Activated T-helper 2 cell treated with anti-CD3 and anti-CD28 coated beads, Interferon-gamma antibody, Interleukin-2, Interleukin-4, amounts not matched to agents 10 μg/mL and 5 μg/mL and 100 μg/mL, durations not matched to agents 14 hours and 24 hours and 36 hours (primary cell): Measurements from ENCODE around the gene PRAMEF13. TPM values are rescaled to one million over a fixed set of nuclear protein-coding genes. Genes with fewer than 3 reads are reported as not detected.
A peak's percentile ranks its signal among the peaks of the same experiment; 100 is the strongest.
"Not testable (repeated sequence)": the region's sequence is repeated elsewhere in the genome, so short reads cannot be mapped to it uniquely, and the experiment has no call there.

Source experiments
- DNase-seq: peaks from one replicate; pipeline ENCODE4 v3.0.0; 2021; ENCODE audit warnings: low spot score
- H3K27ac Mint-ChIP-seq: one replicate; pipeline ENCODE4 v1.8.0; 2021; ENCODE audit warnings: mixed read lengths
- H3K27me3 Mint-ChIP-seq: one replicate; pipeline ENCODE4 v1.8.0; 2021; ENCODE audit warnings: low read depth, mixed read lengths
- H3K36me3 Mint-ChIP-seq: one replicate; pipeline ENCODE4 v1.8.0; 2021; ENCODE audit warnings: low read depth, mixed read lengths
- H3K4me1 Mint-ChIP-seq: one replicate; pipeline ENCODE4 v1.8.0; 2021; ENCODE audit warnings: low read depth, mixed read lengths
- H3K4me3 Mint-ChIP-seq: one replicate; pipeline ENCODE4 v1.8.0; 2021; ENCODE audit warnings: low read depth, mild to moderate bottlenecking, moderate library complexity, mixed read lengths
- H3K9me3 Mint-ChIP-seq: one replicate; pipeline ENCODE4 v1.8.0; 2021; ENCODE audit warnings: mixed read lengths
- intact Hi-C: fragments of 100-400 bp; cut with micrococcal nuclease; formaldehyde crosslinking; loops from one replicate; pipeline ENCODE4 v1.15.1; 2023
- total RNA-seq: library from RNA; stranded (reverse); gene quantifications from 2 replicates; pipeline ENCODE4 v1.2.3, GENCODE V29; 2022

PRAMEF13 gene
- total RNA-seq, 1 donor from 2014 or later = not detected

DNA sequence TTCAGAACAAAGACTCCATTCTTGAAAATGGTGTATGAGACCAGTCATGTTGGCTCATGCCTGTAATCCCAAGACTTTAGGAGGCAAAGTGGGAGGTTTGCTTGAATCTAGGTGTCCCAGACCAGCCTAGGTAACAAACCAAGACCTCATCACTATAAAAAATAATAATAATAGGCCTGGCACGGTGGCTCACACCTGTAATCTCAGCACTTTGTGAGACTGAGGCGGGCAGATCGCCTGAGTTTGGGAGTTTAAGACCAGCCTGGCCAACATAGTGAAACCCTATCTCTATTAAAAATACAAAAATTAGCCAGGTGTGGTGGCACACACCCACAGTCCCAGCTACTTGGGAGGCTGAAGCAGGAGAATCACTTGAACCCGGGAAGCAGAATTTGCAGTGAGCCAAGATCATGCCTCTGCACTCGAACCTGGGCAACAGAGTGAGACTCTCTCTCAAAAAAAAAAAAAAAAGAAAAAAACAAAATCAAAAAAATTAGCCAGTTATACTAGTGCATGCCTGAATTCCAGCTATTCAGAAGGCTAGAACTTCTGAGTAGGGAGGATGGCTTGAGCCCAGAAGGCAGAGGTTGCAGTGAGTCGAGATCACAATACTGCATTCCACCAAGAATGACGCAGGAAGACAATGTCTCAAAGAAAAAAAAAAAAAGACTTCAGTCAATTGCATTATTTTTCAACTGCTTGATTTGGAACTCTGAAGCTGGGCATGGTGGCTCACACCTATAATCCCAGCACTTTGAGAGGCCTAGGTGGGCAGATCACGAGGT lies 26.3 kb upstream of the PRAMEF13 start:
- intact Hi-C loops, H3K27ac Mint-ChIP-seq, H3K4me3 Mint-ChIP-seq, H3K4me1 Mint-ChIP-seq, H3K9me3 Mint-ChIP-seq, H3K36me3 Mint-ChIP-seq, H3K27me3 Mint-ChIP-seq: not testable (repeated sequence)
- DNase-seq = peak; percentile 4

DNA sequence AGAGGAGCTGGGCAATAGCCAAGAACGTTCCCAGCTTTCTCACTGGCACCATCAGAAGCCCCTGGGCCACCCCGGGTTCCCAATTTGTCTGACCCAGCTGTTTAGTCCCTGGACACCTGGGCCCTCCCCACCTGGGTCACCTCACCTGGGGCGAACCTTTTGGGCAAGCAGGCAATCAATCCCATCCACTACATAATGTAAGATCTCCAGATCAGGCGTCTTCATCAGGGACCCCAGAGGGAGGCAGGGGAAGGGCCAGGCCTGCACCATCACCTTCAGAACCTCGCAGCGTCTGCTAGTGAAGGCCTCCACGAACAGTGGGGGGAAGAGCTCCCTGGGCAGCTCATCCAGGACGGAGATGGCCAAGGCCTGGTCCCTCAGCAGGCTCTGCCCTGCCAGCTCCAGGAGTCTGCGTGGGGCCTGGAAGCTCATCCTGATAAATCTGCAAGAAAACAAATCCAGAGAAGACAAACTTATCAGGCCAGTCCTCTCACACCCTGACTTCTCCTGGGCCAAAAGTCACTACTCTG lies 24.5 kb upstream of the PRAMEF13 start, which contains the start of gene PRAMEF18:
PRAMEF18 (minus strand) TSS at position 480 of the 530 bp plus-strand sequence; CDS start at position 432, 48 bp downstream.
- not testable (repeated sequence) for H3K9me3 Mint-ChIP-seq, H3K27me3 Mint-ChIP-seq

DNA sequence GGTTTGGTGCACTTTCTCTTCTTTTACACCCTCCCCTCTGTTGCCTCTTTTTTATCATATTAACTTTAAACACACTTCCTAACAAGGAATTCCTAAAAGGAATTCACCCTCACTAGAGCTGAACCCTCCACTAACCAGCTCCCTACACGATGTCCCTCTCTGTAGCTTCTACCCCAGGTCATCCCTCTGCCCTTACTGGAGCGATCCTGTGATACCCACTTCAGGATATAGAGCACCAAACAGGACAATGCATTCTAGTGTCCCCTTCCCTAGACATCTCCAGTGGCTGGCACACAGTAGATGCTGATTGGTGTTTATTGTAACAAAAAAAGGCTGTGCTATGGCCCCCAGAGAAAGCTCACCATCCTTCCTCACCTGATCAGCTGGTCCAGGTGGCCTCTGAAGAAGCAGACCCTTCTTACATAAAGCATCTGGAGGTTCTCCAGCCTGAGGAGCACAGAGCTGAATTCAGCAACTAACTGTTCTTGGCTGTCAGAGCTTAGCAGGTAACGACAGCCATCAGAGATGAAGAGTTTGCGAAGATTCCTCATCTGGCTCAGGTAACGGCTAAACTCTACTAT lies 23.4 kb upstream of the PRAMEF13 start:
- H3K36me3 Mint-ChIP-seq = no peaks in the 10 kb centered on the region
- H3K9me3 Mint-ChIP-seq = no peaks in the 10 kb centered on the region
- no peaks in the 10 kb centered on the region for H3K4me1 Mint-ChIP-seq
- H3K27ac Mint-ChIP-seq = no peak overlapping the region
- intact Hi-C loops = no loop called here
- DNase-seq = peak; percentile 6
- no peak overlapping the region for H3K4me3 Mint-ChIP-seq
- H3K27me3 Mint-ChIP-seq = no peaks in the 10 kb centered on the region

More for the DNA sequence above, 24.5 kb upstream of the PRAMEF13 start, which contains the start of gene PRAMEF18:
- H3K27ac Mint-ChIP-seq, intact Hi-C loops, H3K4me3 Mint-ChIP-seq, H3K36me3 Mint-ChIP-seq, H3K4me1 Mint-ChIP-seq: not testable (repeated sequence)
- peak; percentile 2 for DNase-seq

DNA sequence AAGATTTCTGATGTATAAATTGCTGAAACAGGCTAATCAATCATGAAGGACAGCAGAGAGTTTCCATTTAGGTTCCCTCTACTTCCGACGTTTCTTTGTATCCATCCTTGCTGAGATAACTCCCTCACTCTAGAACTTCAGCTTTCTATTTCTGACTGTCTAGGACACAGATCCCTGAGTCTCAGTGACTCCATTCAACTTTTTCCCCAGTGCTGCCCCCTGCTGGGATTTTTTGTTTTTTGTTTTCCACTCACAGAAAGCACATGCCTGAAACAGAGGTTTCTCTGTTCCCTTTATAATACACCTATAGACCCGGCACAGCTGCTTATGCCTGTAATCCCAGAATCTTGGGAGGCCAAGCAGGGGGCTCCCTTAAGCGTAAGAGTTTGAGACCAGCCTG lies 21.6 kb upstream of the PRAMEF13 start:
- H3K36me3 Mint-ChIP-seq, H3K9me3 Mint-ChIP-seq, H3K27ac Mint-ChIP-seq, H3K4me3 Mint-ChIP-seq, H3K4me1 Mint-ChIP-seq, intact Hi-C loops, DNase-seq, H3K27me3 Mint-ChIP-seq: not testable (repeated sequence)

DNA sequence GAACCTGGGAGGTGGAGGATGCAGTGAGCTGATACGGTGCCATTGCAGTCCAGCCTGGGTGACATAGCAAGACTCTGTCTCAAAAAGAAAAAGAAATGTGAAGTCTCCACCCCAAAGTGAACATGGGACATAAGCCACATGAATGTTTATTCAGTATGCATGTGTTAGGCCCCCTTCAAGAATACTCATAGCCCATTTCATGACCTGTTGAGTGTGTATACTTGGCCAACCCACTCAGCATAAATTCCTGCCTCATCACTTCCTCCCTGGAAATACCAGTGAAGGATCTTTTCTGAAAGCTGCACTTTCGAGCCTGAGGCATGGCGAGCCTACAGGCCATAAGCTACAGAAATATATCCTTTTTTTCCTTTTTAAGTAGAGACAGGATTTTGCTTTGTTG lies 18.0 kb upstream of the PRAMEF13 start:
- H3K4me1 Mint-ChIP-seq, H3K4me3 Mint-ChIP-seq, DNase-seq, intact Hi-C loops, H3K27ac Mint-ChIP-seq, H3K36me3 Mint-ChIP-seq, H3K27me3 Mint-ChIP-seq, H3K9me3 Mint-ChIP-seq: not testable (repeated sequence)

DNA sequence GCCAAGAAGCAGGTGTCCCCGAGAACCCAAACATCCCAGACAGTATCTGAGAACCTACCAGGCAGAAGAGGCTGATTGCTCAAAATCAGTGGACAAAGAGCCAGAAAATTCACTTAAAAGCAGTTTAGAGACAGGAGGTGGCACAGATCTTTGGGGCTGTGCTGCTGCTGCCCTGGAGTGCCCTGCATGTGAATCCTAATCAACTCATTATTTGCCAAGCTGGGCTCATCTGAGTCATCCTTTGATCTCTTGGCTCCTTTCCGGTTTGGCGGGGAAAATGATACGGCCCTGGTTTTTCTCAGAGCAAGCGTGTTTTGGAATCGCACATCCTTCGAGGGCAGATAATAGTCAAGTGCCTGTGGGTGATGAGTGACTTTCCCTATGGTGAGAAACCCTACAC lies 15.4 kb upstream of the PRAMEF13 start:
- H3K27me3 Mint-ChIP-seq, H3K27ac Mint-ChIP-seq, H3K36me3 Mint-ChIP-seq, H3K4me3 Mint-ChIP-seq, H3K9me3 Mint-ChIP-seq, intact Hi-C loops, H3K4me1 Mint-ChIP-seq, DNase-seq: not testable (repeated sequence)

DNA sequence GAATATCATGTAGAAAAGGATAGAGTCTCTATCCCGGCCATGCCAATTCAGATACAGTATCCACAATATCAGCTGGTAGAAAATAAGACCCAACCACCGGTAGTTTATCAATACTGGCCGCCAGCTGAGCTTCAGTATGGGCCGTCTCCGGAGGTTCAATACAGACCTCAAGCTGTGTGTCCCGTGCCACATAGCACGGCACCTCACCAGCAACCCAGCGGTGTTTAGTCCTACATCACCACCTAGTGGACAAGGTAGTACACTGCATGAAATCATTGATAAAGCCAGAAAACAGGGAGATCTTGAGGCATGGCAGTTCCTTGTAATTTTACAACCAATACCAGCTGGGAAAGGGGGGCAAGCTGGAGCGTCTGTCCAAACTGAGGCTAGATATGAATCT lies 7.5 kb upstream of the PRAMEF13 start:
- DNase-seq, H3K4me1 Mint-ChIP-seq, H3K27ac Mint-ChIP-seq, H3K4me3 Mint-ChIP-seq, intact Hi-C loops, H3K9me3 Mint-ChIP-seq, H3K36me3 Mint-ChIP-seq, H3K27me3 Mint-ChIP-seq: not testable (repeated sequence)

DNA sequence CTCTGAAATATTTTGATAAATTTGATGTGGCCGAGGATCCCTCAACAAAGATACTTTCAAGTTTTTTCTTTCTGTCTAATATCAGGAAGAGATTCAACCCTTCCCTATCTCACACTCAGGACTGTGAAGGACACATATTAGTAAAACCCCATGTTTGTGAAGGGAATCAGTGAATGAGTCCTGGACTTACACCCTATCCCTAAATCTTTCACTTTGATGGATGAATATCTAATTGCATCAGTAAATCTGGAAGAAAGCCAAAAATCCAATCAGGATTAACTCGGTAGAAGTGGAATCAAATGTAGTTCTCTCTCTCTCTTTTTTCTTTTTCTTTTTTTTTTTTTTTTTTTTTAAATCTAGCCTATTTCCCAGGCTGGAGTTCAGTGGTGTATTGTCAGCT lies 29.7 kb downstream of the PRAMEF13 start, which contains the start of gene PRAMEF9:
PRAMEF9 (plus strand) TSS at position 301 of the 400 bp plus-strand sequence. CDS start 3,433 bp downstream, outside the sequence.
- H3K27me3 Mint-ChIP-seq, H3K27ac Mint-ChIP-seq, intact Hi-C loops, H3K36me3 Mint-ChIP-seq, H3K4me1 Mint-ChIP-seq, H3K9me3 Mint-ChIP-seq, DNase-seq, H3K4me3 Mint-ChIP-seq: not testable (repeated sequence)

DNA sequence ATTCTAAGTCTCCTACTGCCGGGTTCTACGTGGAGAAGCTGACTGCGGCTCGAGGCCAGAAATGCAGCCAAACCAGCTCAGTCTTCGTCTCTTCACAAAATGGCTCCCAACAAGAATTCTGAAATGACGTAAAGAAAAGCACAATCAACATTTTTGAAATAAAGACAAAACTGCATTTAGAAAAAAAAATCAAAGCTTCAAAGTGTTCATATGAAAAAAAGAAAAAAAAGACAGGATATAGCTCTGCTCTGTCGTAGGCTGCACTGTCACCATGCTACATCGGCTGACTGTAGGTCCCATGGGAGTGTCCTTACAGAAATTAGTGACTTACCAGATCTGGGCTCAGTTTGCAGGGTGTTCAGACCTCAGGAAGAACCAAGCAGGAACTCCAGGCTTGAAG lies 35.7 kb downstream of the PRAMEF13 start, which contains the start of gene HNRNPCL4:
HNRNPCL4 (minus strand) TSS at position 101 of the 400 bp plus-strand sequence. CDS start 164 bp downstream, outside the sequence.
- H3K9me3 Mint-ChIP-seq, H3K27me3 Mint-ChIP-seq, H3K27ac Mint-ChIP-seq, intact Hi-C loops, H3K36me3 Mint-ChIP-seq, DNase-seq, H3K4me3 Mint-ChIP-seq, H3K4me1 Mint-ChIP-seq: not testable (repeated sequence)

DNA sequence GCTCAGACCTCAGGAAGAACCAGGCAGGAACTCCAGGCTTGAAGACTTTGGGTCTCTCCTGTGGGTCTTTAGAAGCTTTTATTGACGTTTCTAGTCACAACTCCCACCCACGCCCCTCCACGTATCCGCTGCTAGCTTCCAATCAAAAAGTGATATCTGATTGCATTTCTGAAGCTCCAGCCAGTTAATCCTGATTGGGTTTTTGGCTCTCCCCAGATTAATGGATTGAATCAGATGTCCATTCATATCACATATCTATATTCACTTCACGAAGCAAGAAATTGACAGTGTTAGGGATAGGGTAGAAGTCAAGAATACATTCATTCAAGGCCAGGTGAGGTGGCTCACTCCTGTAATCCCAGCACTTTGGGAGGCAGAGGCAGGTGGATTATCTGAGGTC lies 45.3 kb downstream of the PRAMEF13 start, which contains the start of gene PRAMEF26:
PRAMEF26 (minus strand) TSS at position 101 of the 400 bp plus-strand sequence. CDS start 2,914 bp downstream, outside the sequence.
- intact Hi-C loops, H3K36me3 Mint-ChIP-seq, H3K4me3 Mint-ChIP-seq, H3K4me1 Mint-ChIP-seq, DNase-seq, H3K27ac Mint-ChIP-seq, H3K27me3 Mint-ChIP-seq, H3K9me3 Mint-ChIP-seq: not testable (repeated sequence)

Other genes starting within 250 kb of the PRAMEF13 start
- not detected in 2 replicates for gene PRAMEF27, start 144.8 kb downstream of the PRAMEF13 start, total RNA-seq
- gene HNRNPCL3, start 140.6 kb downstream of the PRAMEF13 start, total RNA-seq = not detected in 2 replicates
- not detected in 2 replicates for gene PRAMEF25, start 130.6 kb downstream of the PRAMEF13 start, total RNA-seq
- not detected in 2 replicates for gene HNRNPCL2, start 84.6 kb downstream of the PRAMEF13 start, total RNA-seq
- not detected in 2 replicates for gene PRAMEF26, start 45.4 kb downstream of the PRAMEF13 start, total RNA-seq
- not detected in 2 replicates for gene HNRNPCL4, start 35.8 kb downstream of the PRAMEF13 start, total RNA-seq
- gene PRAMEF9, start 29.6 kb downstream of the PRAMEF13 start, total RNA-seq = not detected in 2 replicates
- not detected in 2 replicates for gene PRAMEF18, start 24.7 kb upstream of the PRAMEF13 start, total RNA-seq
- not detected in 2 replicates for gene PRAMEF5, start 52.8 kb upstream of the PRAMEF13 start, total RNA-seq
- gene PRAMEF8, start 83.7 kb upstream of the PRAMEF13 start, total RNA-seq = not detected in 2 replicates
- gene PRAMEF33, start 102.1 kb upstream of the PRAMEF13 start, total RNA-seq = not detected in 2 replicates
- gene PRAMEF15, start 114.2 kb upstream of the PRAMEF13 start, total RNA-seq = not detected in 2 replicates
- not detected in 2 replicates for gene PRAMEF14, start 145.7 kb upstream of the PRAMEF13 start, total RNA-seq
- gene PRAMEF19, start 170.5 kb upstream of the PRAMEF13 start, total RNA-seq = not detected in 2 replicates
- gene PRAMEF17, start 188.2 kb upstream of the PRAMEF13 start, total RNA-seq = not detected in 2 replicates
- not detected in 2 replicates for gene PRAMEF20, start 209.0 kb upstream of the PRAMEF13 start, total RNA-seq